GM12878 (cell line): ENCODE measurements around the gene CYTH2. TPM values are rescaled to one million over a fixed set of nuclear protein-coding genes. Genes with fewer than 3 reads are reported as not detected.

Source experiments
- ATAC-seq: fragments of 200-7000 bp; cut with Tn5 transposase; 3 replicates; pipeline ENCODE4 v1.9.1; 2020; ENCODE audit warnings: mild to moderate bottlenecking, moderate library complexity
- BruUV-seq: library from RNA; stranded (reverse); fragments of 400-500 nt; replicated peaks from 2 replicates; lab custom pipeline; 2021; lab: Mats Ljungman, UMichigan
- CTCF ChIA-PET: fragments of 300-600 bp; sonication (Branson Sonifier 250); formaldehyde crosslinking; extraction: SDS; loops from one replicate; lab custom pipeline; 2021; ENCODE audit warnings: inconsistent platforms; lab: Yijun Ruan, JAX
- POLR2A ChIA-PET: fragments of 350-600 bp; formaldehyde crosslinking; extraction: SDS; loops from one replicate; lab custom pipeline; 2021; ENCODE audit warnings: inconsistent platforms; lab: Charles Lee
- RAD21 ChIA-PET: fragments of 300-600 bp; sonication (Branson Sonifier 250); formaldehyde crosslinking; loops from one replicate; lab custom pipeline; 2023; ENCODE audit warnings: antibody characterized with exemption; ENCODE audit not compliant: unreplicated experiment; lab: Charles Lee
- SMC1A ChIA-PET: fragments of 300-600 bp; sonication (Branson Sonifier 250); formaldehyde crosslinking; loops from one replicate; lab custom pipeline; 2023; ENCODE audit not compliant: unreplicated experiment, uncharacterized antibody; lab: Charles Lee
- DNase-seq: peaks from one replicate; pipeline ENCODE4 v3.0.0-alpha.2; 2011; ENCODE audit warnings: low read depth, low spot score
- FAIRE-seq: peaks from 3 replicates; lab custom pipeline; 2011; peaks lifted over from hg19 to GRCh38; lab: Jason Lieb, UNC
- H2AFZ ChIP-seq: 2 replicates; pipeline ENCODE4 v1.6.0; 2011; ENCODE audit warnings: low read depth, low read length, control low read depth; ENCODE audit not compliant: control insufficient read depth
- H3K27ac ChIP-seq: 2 replicates; pipeline ENCODE4 v1.5.1; 2011; ENCODE audit warnings: control low read depth; ENCODE audit not compliant: control insufficient read depth, insufficient read depth
- H3K27me3 ChIP-seq, 2 experiments: replicated peaks in 1 of 2; 2 replicates each; pipeline versions ENCODE4 v1.6.0 to v1.6.1; 2011; ENCODE audit warnings: low read length in 1 of 2; ENCODE audit not compliant: control insufficient read depth in 2 of 2, insufficient read depth in 2 of 2
- H3K36me3 ChIP-seq, 2 experiments: 2 replicates each; pipeline ENCODE4 v1.5.1; 2011; ENCODE audit warnings: low read length in 1 of 2; ENCODE audit not compliant: control insufficient read depth in 2 of 2, insufficient read depth in 2 of 2
- H3K4me1 ChIP-seq: 2 replicates; pipeline ENCODE4 v1.6.1; 2011; ENCODE audit warnings: mild to moderate bottlenecking, low read length, moderate library complexity, mixed read lengths; ENCODE audit not compliant: control insufficient read depth, insufficient read depth
- H3K4me2 ChIP-seq: 2 replicates; pipeline ENCODE4 v1.6.0; 2011; ENCODE audit warnings: control low read depth; ENCODE audit not compliant: control insufficient read depth, insufficient read depth
- H3K4me3 ChIP-seq: fragments of 200-600 bp; sonication (generic); 2 replicates; pipeline ENCODE4 v1.5.1; 2016
- H3K79me2 ChIP-seq: 2 replicates; pipeline ENCODE4 v1.6.0; 2011; ENCODE audit warnings: low read length; ENCODE audit not compliant: control insufficient read depth, insufficient read depth
- H3K9ac ChIP-seq: 2 replicates; pipeline ENCODE4 v1.8.0; 2011; ENCODE audit warnings: low read length, control low read depth, mixed read lengths; ENCODE audit not compliant: control insufficient read depth, insufficient read depth
- H3K9me3 ChIP-seq: replicated peaks from 3 replicates; pipeline ENCODE4 v1.5.1; 2011; ENCODE audit warnings: mild to moderate bottlenecking, low read length; ENCODE audit not compliant: control insufficient read depth, insufficient read depth
- H4K20me1 ChIP-seq: 2 replicates; pipeline ENCODE4 v1.6.0; 2011; ENCODE audit not compliant: control insufficient read depth, insufficient read depth
- HDGF ChIP-seq: fragments of 450-650 bp; IDR thresholded peaks from 2 replicates; pipeline ENCODE4 v1.6.1; 2016; ENCODE audit warnings: antibody characterized with exemption
- KLF5 ChIP-seq: fragments of 450-650 bp; IDR thresholded peaks from 2 replicates; pipeline ENCODE4 v1.6.1; 2014; ENCODE audit warnings: mild to moderate bottlenecking; ENCODE audit not compliant: partially characterized antibody
- POLR2A ChIP-seq: IDR thresholded peaks from 2 replicates; pipeline ENCODE4 v1.6.1; 2011; ENCODE audit warnings: low read depth, mild to moderate bottlenecking, low read length
- TCF12 ChIP-seq: IDR thresholded peaks from 2 replicates; pipeline ENCODE4 v1.6.1; 2011; ENCODE audit warnings: low read depth, mild to moderate bottlenecking, low read length
- WRNIP1 ChIP-seq: IDR thresholded peaks from 2 replicates; pipeline ENCODE4 v1.6.1; 2011; ENCODE audit warnings: low read depth, low read length, improper control_type of control experiment, borderline replicate concordance
- YY1 ChIP-seq: IDR thresholded peaks from 2 replicates; pipeline ENCODE4 v1.6.1; 2011; ENCODE audit warnings: low read depth, mild to moderate bottlenecking, low read length
- WGBS: methylation state at CpG from one replicate; pipeline ENCODE4 v1.1.6; 2016; ENCODE audit warnings: low lambda C conversion rate; ENCODE audit not compliant: insufficient replicate concordance, insufficient coverage; ENCODE audit errors: missing lambda C conversion rate; 5-methylcytosine and 5-hydroxymethylcytosine counted together
- in situ Hi-C: fragments of 300-500 bp; cut with MboI; formaldehyde crosslinking; loops from 9 replicates; pipeline ENCODE4 v1.14.3; 2018; ENCODE audit warnings: mixed read lengths
- intact Hi-C: fragments of 100-400 bp; cut with micrococcal nuclease; formaldehyde crosslinking; loops from one replicate; pipeline ENCODE4 v1.14.2; 2022; ENCODE audit not compliant: unreplicated experiment
- polyA plus RNA-seq, 11 experiments: library from polyadenylated mRNA; depleted of rRNA in 4 of 11; unstranded in 6 of 11; stranded (reverse) in 5 of 11; fragments of >200 nt; fragmentation: Nextera tagmentation in 4 of 11; fragmentation: Illumina TruSeq in 1 of 11; extraction: Ambion mirVana in 4 of 11; extraction: Trizol in 1 of 11; gene quantifications; 1 replicate in 1 of 11; 2 replicates in 10 of 11; pipeline versions ENCODE4 v1.2.1 to v1.2.3, GENCODE V29; 2011 to 2016; ENCODE audit warnings: inconsistent platforms in 2 of 11, missing spikeins in 2 of 11, low read depth in 1 of 11
- total RNA-seq, 4 experiments: library from RNA; depleted of rRNA in 3 of 4; stranded (reverse); fragments of >200 nt in 3 of 4; fragmentation: Illumina TruSeq in 1 of 4; extraction: Trizol in 1 of 4; gene quantifications; 2 replicates each; pipeline versions ENCODE4 v1.2.1 to v1.2.3, GENCODE V29; 2013 to 2021

The CYTH2 gene
- total and polyA plus RNA-seq, 10 of the 15 experiments (the other 5 are each of a cell fraction or from before 2014, with no cell fraction given) = 1.3 to 31.9 (median 22.2) TPM

GRCh38 chr19:48492925-48493717 lies 24.0 kb downstream of the CYTH2 start:
- FAIRE-seq (peak; percentile 52), ATAC-seq (peak; percentile 85)
- in situ Hi-C loops = no loop called here

More at GRCh38 chr19:48492925-48493717, 24.0 kb downstream of the CYTH2 start:
- Histone ChIP-seq H3K79me2 (no peaks in the 10 kb centered on the region), H3K9ac (peak overlapping the region; percentile 50; the same call in 1 of the 2 replicates), H3K4me3 (peak overlapping the region; percentile 57; the same call in 1 of the 2 replicates), H3K27ac (no peak overlapping the region), H2AFZ (peak overlapping the region; percentile 79), H4K20me1 (no peaks in the 10 kb centered on the region), H3K4me1 (peaks cover 20% of the 10 kb centered on the region), H3K36me3 (no peaks in the 10 kb centered on the region), H3K27me3 (peaks cover 1 to 3% of the 10 kb centered on the region in 2 experiments; a peak in 2 of 4 replicates), H3K9me3 (no peaks in the 10 kb centered on the region), H3K4me2 (peak overlapping the region; percentile 77; the same call in 1 of the 2 replicates)
- ChIA-PET POLR2A (interaction anchor here (0.6 to 1.4 kb wide), 3 partner anchors 23 to 165 kb away, joined by 3 to 5 read pairs (median 5); no protein-coding TSS in a partner anchor), SMC1A (interaction anchor here (0.7 to 1.3 kb wide), 3 partner anchors 9 to 129 kb away, joined by 3 to 4 read pairs (median 4); partner anchors contain the start of genes SYNGR4 and TMEM143), RAD21 (interaction anchor here (0.7 to 1.7 kb wide), 5 partner anchors 14 to 179 kb away, joined by 3 to 8 read pairs (median 4); no protein-coding TSS in a partner anchor), CTCF (interaction anchor here (0.7 to 1.4 kb wide), 3 partner anchors 91 to 116 kb away, joined by 3 to 5 read pairs (median 4); partner anchors contain the start of gene KDELR1)
- BruUV-seq = no TSS peak
- peak; percentile 48 for DNase-seq
- no peak for TF ChIP-seq KLF5
- 0 out of 2 replicates have a peak, but pooled peaks have one; percentile 4 for TF ChIP-seq TCF12
- TF ChIP-seq POLR2A = peak; percentile 68
- no peak for TF ChIP-seq WRNIP1
- TF ChIP-seq HDGF = peak; percentile 78
- TF ChIP-seq YY1 = 0 out of 2 replicates have a peak, but pooled peaks have one; percentile 9
- intact Hi-C loops = loop anchor here (5.0 kb wide), 1 partner anchor 131 kb away; the partner anchor contains the start of genes SYNGR4 and TMEM143
- WGBS = under 1% methylated on average over 30 of the region's 47 CpGs
